Endometrium (tissue), 2 donors: ENCODE measurements around the gene TIPARP.
"Not testable (repeated sequence)": the region's sequence is repeated elsewhere in the genome, so short reads cannot be mapped to it uniquely, and the experiment has no call there.

Experiments
- FAIRE-seq: peaks from 2 replicates; lab custom pipeline; 2012; peaks lifted over from hg19 to GRCh38; lab: Jason Lieb, UNC
- donor health status: control.
- donor health status: control.

The TIPARP gene

DNA sequence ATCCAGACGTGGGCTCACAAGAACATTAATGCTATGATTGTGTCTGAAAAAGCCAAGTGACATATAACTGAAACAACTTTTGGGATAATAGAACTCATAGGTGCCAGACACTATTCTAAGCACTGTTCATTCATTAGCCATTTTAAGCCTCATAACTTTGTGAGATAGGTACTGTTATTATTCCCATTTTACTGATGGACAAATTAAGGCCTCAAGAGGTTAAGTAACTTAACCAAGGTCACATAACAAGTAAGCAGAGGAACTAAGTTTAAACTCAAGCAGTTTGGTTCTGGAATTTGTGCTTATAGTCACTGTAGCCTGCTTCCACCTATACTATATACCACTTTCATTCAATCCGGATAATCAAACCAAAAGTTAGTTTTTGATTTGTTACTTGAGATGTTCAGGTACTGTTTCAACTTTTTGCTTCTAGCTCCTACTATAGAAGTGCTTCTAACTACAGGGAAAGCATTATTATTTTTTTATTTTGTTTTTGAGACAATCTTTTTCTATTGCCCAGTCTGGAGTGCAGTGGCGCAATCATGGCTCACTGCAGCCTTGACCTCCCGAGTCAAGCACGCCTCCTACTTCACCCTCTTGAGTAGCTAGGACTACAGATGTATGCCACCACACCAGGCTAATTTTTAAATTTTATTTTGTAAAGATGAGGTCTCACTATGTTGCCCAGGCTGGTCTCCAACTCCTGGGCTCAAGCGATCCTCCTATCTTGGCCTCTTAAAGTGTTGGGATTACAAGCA lies 41.9 kb downstream of the TIPARP start:
- no peak for FAIRE-seq

DNA sequence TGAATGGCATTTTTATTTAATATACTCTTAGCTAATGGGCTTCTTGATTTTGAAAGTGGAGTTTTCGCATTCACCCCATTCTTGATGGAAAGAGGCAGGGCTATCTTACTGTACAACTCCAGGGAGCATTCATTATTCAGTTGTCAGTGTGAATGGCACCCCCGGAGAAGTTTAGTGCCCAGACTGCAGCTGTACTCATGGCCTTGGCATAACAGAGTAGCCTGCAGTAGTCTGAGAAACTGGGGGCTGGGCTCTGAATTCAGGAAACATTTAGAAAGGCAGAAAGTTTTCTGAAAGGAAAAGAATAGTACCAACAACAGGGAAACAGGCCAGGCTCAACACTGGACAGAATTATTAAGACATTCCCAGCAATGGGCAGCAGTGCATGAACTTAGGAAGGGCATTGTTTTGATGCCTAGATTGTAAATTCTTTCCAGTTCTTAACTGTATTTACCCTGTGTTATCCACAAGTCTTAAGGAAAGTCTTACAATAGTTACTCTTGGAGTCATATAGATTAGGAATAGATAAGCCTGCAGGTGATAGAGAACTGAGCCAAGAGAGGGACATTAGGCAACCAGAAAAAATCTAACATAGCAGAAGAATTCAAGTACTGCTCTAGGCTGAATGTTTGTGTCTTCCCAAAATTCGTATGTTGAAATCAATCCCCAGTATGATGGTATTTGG lies 44.4 kb downstream of the TIPARP start:
- no peak for FAIRE-seq

DNA sequence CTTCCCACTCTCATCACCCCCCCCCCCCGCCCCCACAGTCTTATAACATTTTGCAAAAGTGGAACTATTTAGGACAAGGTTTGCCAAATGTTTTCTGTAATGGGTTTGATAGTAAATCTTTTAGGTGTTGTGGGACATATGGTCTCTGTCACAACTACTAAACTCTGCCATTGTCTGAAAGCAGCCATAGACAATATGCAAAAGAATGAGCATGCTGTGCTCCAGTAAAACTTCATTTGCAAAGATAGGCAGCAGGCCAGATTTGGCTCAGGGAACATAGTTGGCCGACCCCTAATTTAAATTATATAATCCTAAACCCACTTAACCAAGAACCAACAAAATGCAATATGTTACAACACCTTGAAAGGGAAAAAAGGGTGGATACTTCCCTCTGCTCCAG lies 46.4 kb downstream of the TIPARP start:
- FAIRE-seq: no peak

DNA sequence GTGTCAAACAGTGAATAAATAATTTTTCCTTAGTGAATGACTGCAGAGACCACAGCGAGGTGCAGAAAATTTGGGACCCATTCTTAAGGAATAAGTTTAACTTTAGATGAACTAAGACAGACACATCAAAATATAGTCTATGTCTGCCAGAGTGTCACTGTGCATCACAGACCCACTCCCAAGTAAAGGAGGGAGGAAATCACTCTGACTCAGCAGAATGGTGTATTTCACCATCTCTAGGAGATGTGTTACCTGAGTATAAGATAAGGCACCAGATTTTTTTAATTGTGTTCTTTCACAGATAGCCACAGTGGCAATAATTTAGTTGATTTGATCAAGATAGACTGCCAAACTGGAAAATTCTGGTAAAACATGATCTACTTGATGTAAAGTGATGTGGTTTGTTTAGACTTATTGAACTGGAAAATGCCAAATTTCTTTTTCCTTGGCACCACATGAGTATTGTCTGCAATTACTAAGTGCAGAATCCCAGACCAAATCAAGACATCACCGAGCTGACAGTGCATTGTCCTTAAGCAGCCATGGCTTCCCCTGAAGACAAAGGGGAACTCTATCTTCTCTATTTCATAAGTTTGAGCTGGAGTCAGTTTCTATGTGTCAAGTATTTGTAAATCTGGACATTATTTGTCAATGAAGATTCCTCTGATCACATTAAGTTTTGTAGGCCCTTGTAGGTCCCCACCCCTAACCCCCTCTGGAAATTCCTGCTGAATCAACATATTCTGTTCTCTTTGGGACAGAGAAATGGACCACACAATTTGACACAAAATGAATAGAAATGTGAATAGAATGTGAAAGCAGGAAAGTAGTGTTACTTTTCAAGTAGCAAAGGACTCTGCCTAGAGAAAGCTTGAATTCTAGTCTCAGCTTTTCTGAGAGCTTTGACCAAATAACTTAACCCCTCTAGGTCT lies 47.6 kb downstream of the TIPARP start:
- no peak for FAIRE-seq

DNA sequence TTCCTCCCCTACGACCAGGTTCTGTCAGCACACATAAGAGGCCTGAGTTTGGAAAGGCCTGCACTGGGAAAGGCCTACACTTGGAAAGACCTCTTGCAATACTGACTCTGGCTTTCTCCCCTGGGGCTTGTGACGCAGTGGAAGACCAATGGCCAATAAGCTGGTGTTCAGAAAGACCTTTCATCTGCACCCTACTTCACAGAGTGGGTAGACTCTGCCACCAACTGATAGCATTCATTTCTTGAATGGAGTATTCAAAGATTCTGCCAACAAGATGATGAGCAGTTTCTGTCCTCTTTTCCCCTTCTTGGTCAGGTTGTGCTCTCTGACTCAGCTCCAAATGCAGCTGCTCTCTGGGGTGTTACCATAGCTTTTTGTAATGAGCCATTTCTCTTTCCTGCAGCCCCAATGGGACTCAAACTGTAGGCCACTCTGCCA lies 48.8 kb downstream of the TIPARP start:
- FAIRE-seq: no peak

DNA sequence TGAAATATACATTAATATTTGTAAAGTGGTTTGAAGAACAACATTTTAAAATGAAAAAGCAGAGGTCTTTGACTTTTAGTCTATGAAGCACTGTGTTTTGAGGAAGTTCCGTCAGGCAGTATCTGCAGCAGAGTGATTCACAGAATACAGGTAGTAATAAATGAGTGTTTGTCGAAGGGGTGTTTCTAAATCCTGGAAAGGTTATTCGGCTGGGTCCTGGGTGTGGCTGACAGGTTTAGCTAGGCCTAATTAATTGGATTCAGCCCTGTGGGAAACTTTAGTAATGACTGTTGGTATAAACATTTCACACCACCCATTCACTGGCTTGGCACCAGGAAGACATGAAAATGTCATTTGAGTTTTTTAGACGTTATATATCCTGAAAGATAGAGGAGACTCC lies 51.3 kb downstream of the TIPARP start:
- no peak for FAIRE-seq

DNA sequence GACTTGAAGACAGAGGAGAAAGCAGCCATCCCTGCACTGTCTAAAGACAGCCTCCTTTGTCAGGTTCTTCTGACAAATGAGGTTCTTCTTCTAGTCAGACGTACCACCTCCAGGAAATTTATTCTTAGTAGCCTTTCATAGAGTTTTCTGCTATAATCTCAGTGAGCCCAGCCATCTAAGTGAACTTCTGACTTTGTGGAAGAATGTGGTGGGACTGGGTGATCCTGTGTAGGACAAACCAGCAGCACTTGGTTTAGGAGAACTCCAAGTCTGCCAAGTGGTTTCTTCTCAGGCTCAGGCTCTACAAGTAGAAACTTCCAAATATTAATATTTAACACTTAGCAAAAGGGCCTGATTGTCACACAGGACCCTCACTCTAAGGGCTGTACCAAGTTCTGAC lies 52.1 kb downstream of the TIPARP start:
- no peak for FAIRE-seq

DNA sequence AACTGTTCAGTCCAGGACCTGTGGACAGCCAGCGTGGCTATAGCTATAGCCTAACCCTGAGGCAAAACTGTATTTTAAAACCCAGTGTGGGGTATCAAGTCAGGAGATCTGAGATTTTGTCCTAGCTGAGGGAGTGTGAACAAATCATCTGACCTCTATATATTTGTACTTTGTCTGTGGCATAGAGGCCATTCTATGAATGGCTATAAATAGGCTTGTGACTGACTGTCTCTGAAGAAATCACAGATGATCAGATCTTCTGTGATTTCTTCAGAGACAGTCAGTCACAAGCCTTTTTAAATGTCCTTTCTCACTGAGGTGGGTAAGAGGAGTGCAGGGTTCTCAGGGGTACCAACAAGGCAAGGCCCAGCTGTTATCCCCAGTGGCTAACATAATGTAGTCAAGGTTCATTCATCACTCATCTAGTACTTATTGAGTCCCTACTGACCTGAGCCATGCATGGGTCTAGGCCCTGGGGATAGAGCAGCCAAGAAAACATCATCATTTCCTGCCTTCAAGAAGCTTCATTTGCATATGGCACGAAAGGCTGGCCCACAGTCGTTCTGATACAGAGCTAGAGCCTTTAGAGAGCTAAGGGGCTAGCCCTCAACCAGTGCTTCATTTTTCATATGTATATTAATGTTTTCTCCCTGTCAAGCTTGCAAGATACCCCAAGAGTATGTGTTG lies 53.3 kb downstream of the TIPARP start:
- FAIRE-seq: no peak

DNA sequence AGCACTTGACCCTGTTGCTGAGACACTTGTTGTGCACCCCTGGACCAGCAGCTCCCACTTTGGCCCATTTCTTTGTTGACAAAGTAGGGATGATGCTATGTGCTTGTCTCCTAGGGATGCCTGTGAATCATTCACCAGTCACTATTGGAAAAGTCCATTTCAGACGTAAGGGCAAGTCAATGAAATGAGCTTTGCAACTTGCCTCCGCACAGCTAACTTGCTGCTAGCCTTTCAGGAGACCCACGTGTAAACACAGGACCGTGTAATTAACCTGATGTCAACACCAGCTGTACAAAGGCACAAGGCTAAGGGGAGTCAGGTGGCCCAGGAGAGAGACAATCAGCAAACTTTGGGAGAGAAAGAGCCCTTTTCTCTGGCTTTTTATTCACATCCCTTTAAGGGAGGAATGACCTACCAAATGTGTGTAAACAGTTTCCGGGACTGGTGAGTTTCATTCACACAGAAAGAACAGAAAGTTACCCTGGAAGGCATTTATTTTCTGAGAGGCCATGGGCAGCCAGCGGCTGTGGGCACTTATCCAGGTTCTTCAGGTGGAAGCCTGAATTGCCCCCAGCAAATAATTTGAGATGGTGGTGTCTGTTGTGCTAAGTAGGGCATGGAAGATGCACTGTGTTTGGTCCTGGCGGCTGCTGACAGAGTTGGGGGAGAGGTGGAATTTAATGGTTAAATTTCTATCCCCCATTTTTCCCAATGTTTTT lies 54.0 kb downstream of the TIPARP start:
- no peak for FAIRE-seq

DNA sequence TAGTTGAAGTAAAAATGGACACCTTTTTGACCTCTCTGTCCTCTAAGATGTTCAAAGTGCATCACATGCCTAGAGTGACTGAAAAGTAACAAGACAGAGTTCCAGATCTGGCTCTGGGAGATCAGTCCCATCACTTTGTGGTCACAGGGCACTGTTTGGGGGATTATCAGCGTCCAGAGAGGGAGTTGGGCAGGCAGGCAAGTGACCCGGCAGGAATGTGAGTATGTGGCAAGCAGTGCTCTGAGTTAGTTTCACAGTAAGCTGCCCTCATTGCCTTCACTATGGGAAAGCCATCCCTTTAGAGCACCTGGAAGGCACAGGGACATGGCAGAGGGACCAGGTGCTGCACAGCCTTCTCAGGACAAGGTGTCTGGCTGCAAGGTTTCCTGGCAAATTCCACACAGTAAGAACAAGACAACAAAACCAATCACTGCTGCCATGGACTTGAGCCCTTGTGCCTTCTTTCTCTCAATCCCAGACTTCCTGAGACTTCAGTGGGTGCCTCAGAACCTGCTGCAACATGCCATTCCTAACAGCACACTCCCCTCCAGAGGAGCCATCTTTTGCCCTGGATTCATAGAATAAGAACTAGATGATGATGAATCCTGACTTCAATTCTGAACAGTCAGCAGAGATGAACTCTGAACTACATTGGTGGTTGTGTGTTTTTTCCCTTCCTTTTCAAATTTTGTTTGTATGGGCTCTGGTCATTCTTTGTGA lies 55.2 kb downstream of the TIPARP start:
- no peak for FAIRE-seq

DNA sequence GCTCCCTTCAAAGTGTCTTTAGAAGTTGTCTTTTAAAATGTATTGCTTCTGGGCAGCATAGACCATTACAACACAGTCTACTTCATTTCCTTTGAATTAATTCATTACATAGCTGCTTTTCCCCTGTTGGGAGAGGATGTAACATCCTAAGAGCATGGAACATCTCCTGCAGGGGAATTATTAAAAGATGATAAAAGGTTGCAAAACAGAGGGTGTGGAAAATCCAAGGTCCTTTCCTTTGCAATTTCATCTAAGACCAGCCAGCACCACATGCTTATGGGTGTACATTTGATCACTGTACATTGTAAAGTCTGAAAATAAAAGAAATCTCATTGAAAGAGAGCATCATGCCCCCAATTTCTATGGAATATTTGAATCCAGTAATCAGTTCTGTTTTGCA lies 57.4 kb downstream of the TIPARP start:
- FAIRE-seq: no peak

DNA sequence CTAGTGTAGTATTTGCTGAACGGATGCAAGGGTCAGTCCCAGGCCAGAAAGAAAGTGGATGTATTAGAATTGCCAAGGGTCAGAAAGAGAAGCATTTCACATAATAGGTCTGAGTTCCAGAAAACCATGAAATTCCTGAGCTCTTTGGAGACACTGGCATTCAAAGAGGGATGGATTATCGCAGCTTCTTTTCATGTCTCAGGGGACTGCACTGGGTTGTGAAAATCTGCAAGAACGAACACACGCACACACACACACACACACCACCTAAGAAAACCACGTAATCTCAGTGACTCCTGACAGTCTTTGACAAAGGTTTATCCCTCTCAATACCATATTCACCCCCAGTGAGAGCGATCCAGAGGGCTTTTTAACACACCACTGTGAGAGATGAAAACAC lies 57.9 kb downstream of the TIPARP start:
- no peak for FAIRE-seq

DNA sequence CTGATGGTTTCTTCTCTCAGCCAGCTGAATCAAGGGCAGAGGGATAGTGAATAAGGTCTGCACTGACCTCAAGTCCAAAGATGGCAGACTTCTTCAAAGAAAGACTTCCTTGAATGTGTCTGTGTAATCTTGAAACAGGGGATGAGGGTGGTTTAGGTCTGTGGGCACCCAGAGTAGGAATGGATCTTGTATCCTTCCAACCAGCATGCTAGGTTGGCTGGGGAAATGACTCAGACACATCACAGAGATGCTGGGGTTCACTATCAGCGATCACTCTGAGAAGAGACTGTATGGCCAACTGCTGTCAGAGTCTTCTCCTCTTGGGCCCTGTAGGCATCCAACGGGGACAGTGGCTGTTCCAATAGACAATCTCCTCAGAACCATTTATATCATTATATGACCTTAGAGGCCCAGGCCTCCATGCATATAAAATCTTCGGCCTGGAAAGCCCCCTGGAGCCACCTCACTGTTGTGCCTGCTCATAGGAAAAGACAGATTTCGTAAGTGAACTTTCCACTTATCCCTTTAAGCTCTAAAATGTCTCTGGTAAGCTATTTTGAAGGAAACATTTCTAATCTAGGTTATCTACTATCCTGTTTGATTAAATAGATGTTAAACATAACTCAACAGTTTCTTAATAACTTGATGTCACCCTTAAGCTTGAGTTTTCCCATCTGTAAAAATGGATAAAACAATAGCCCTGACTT lies 58.5 kb downstream of the TIPARP start:
- no peak for FAIRE-seq

DNA sequence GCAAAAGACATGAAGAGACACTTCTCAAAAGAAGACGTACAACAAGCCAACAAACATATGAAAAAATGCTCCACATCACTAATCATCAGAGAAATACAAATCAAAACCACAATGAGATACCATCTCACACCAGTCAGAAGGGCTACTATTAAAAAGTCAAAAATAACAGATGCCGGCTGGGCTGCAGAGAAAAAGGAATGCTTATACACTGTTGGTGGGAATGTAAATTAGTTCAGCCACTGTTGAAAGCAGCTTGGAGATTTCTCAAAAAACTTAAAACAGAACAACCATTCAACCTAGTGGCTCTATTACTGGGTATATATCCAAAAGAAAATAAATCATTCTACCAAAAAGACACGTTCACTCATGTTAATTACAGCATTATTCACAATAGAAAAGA lies 60.3 kb downstream of the TIPARP start:
- FAIRE-seq: not testable (repeated sequence)

DNA sequence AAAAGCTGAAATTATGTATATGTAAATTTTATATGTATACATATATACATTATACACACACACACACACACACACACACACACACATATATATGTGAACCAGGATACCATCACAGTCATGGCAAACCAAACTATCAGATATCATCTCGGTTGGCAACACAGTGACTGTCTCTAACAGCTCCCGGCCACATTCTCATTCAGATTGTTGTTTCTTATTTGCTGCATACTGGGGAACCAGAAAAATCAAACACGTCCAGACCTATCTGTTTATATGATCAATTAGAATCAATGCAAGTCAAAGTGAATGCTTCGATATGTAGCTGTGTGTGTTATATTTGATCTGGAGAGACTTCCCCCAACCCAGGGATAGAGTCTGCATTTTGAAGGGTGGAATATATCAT lies 61.1 kb downstream of the TIPARP start:
- FAIRE-seq: no peak

DNA sequence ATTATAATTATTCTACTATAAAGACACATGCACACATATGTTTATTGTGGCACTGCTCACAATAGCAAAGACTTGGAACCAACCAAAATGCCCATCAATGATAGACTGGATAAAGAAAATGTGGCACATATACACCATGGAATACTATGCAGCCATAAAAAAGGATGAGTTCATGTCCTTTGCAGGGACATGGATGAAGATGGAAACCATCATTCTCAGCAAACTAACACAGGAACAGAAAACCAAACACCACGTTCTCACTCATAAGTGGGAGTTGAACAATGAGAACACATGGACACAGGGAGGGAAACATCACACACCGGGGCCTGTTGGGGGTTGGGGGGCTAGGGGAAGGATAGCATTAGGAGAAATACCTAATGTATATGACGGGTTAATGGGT lies 62.7 kb downstream of the TIPARP start:
- not testable (repeated sequence) for FAIRE-seq

DNA sequence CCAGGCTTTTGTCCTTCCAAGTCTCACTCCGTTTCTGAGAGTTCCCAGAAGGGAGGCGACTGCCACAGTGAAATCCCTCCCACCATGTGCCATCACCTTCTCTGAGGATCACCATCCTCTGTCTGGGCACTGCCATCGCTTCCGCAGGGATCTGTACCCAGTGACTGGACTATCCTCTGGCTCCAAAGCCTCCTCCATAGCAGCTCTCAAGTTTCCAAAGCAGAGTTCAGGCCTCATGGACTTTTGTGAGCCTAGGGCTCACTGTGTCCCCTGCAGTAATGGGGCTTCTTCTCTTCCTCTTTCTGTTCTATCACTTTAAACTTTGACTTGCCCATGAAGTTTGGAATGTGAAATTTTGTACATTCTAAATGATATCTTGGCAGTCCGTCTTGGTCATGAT lies 63.9 kb downstream of the TIPARP start:
- no peak for FAIRE-seq

DNA sequence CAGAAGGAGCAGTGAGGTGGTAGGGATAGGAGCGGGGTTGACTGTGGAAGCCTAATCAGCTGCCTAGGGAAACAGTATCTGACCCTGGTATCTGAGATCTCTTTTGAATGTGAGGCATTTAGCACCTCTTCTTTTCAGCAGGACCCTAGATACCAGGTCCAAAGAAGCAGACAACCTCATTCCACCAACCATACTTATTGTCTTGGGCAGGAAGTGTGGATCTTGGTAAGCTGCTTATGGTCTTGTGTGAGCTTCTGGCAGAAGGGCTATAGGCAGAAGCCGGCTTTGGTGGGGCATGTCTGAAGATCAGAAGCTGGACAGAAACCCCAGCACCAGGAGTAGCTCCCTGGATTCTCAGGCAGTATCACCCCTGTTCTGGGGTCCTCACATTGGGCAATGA lies 65.6 kb downstream of the TIPARP start:
- FAIRE-seq: no peak

DNA sequence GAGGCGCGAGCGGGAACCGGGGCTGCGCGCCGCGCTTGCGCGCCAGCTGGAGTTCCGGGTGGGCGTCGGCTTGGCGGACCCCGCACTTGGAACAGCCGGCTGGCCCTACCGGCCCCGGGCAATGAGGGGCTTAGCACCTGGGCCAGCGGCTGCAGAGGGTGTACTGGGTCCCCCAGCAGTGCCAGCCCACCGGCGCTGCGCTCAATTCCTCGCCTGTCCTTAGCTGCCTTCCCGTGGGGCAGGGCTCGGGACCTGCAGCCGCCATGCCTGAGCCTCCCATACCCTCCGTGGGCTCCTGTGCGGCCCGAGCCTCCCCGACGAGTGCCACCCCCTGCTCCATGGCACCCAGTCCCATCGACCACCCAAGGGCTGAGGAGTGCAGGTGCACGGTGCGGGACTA lies 66.2 kb downstream of the TIPARP start:
- FAIRE-seq: not testable (repeated sequence)

DNA sequence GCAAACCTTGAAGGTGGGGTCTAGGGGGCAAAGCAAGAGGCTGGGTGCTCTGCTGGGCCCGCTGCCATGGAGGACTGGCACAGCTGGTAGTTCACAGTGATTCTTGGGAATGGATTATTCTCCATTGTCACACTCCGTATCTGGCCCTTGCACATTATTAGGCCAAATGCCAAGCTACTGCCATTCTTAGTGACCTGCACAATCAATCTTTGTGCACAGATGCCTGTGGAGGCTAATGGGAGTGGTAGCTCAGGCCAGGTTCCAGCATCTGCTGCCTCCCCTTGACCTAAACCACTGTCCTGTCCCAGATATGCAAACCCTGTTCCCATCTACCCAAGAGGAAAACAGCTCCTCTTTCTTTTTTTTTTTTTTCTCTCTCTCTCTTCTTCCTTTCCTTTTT lies 67.5 kb downstream of the TIPARP start:
- FAIRE-seq: no peak
